K562 (cell line): ENCODE results near the gene LYRM1. TPM values are rescaled to one million over a fixed set of nuclear protein-coding genes. Genes with fewer than 3 reads are reported as not detected.

Experiments
- ATAC-seq: fragments of 200-7000 bp; cut with Tn5 transposase; 3 replicates; pipeline ENCODE4 v1.9.1; 2020; ENCODE audit warnings: moderate library complexity
- BruUV-seq: library from RNA; stranded (reverse); fragments of 400-500 nt; replicated peaks from 2 replicates; lab custom pipeline; 2021; lab: Mats Ljungman, UMichigan
- CTCF ChIA-PET: fragments of 300-600 bp; formaldehyde crosslinking; extraction: SDS; loops from one replicate; lab custom pipeline; 2021; ENCODE audit warnings: low intra/inter-chr PET ratio; lab: Yijun Ruan, JAX
- POLR2A ChIA-PET: fragments of 300-600, 350-650 bp; sonication (Branson Sonifier 250); formaldehyde crosslinking; extraction: SDS; loops from one replicate; lab custom pipeline; 2021; ENCODE audit warnings: antibody characterized with exemption, inconsistent platforms; lab: Yijun Ruan, JAX
- DNase-seq, 4 experiments: peaks; one replicate each; pipeline versions ENCODE4 v3.0.0 to v3.0.0-alpha.2; 2011 to 2018; ENCODE audit warnings: low spot score in 3 of 4, mixed read lengths in 3 of 4; ENCODE audit errors: extremely low read depth in 1 of 4
- FAIRE-seq: peaks from 2 replicates; lab custom pipeline; 2011; peaks lifted over from hg19 to GRCh38; lab: Jason Lieb, UNC
- H2AFZ ChIP-seq: 2 replicates; pipeline ENCODE4 v1.6.0; 2011; ENCODE audit warnings: low read depth, low read length, control low read depth, inconsistent platforms
- H3K27ac ChIP-seq: fragments of 200-600 bp; 3 replicates; pipeline ENCODE4 v1.8.0; 2011; ENCODE audit warnings: low read depth, mild to moderate bottlenecking, control low read depth, inconsistent platforms, low read length, moderate library complexity, mixed read lengths; ENCODE audit errors: extremely low read depth
- H3K27me3 ChIP-seq, 2 experiments: fragments of 300-600 bp in 1 of 2; 2 replicates in 1 of 2; 3 replicates in 1 of 2; pipeline versions ENCODE4 v1.6.0 to v1.8.0; 2011; ENCODE audit warnings: inconsistent platforms in 2 of 2, low read length in 2 of 2, mild to moderate bottlenecking in 1 of 2, mixed read lengths in 1 of 2, moderate library complexity in 1 of 2; ENCODE audit not compliant: control insufficient read depth in 2 of 2, insufficient read depth in 2 of 2
- H3K36me3 ChIP-seq: fragments of 300-600 bp; 3 replicates; pipeline ENCODE4 v1.8.0; 2011; ENCODE audit warnings: mild to moderate bottlenecking, low read length, inconsistent platforms; ENCODE audit not compliant: control insufficient read depth, insufficient read depth
- H3K4me1 ChIP-seq, 2 experiments: fragments of 200-600 bp in 1 of 2; replicated peaks in 1 of 2; 2 replicates in 1 of 2; 3 replicates in 1 of 2; pipeline versions ENCODE4 v1.5.1 to v1.8.0; 2011; ENCODE audit warnings: inconsistent platforms in 2 of 2, low read length in 2 of 2, mild to moderate bottlenecking in 1 of 2, mixed read lengths in 1 of 2, moderate library complexity in 1 of 2; ENCODE audit not compliant: control insufficient read depth in 2 of 2, insufficient read depth in 2 of 2
- H3K4me2 ChIP-seq: 2 replicates; pipeline ENCODE4 v1.6.1; 2011; ENCODE audit warnings: low read length, control low read depth, inconsistent platforms, mixed read lengths; ENCODE audit not compliant: insufficient read depth
- H3K4me3 ChIP-seq: fragments of 200-600 bp; sonication (generic), shearing (Covaris generic); 2 replicates; pipeline ENCODE4 v1.5.1; 2016; ENCODE audit warnings: control low read depth, inconsistent platforms
- H3K79me2 ChIP-seq: fragments of 200-600 bp; 3 replicates; pipeline ENCODE4 v1.8.0; 2011; ENCODE audit warnings: low read length, inconsistent platforms; ENCODE audit not compliant: control insufficient read depth, insufficient read depth
- H3K9ac ChIP-seq, 2 experiments: 2 replicates each; pipeline versions ENCODE4 v1.6.0 to v1.6.1; 2011; ENCODE audit warnings: low read depth in 2 of 2, low read length in 2 of 2, control low read depth in 1 of 2, inconsistent platforms in 1 of 2, mild to moderate bottlenecking in 1 of 2, mixed read lengths in 1 of 2; ENCODE audit not compliant: insufficient read depth in 1 of 2
- H3K9me1 ChIP-seq: one replicate; pipeline ENCODE4 v1.6.0; 2011; ENCODE audit warnings: inconsistent platforms, mild to moderate bottlenecking, low read length, moderate library complexity; ENCODE audit not compliant: control insufficient read depth, insufficient read depth
- H3K9me3 ChIP-seq: replicated peaks from 2 replicates; pipeline ENCODE4 v1.5.1; 2011; ENCODE audit warnings: low read depth, low read length, inconsistent platforms; ENCODE audit not compliant: control insufficient read depth, insufficient read depth
- H4K20me1 ChIP-seq: replicated peaks from 2 replicates; pipeline ENCODE4 v1.6.1; 2011; ENCODE audit warnings: low read length, inconsistent platforms, mixed read lengths; ENCODE audit not compliant: control insufficient read depth, insufficient read depth
- CBFA2T3 ChIP-seq: fragments of 450-650 bp; IDR thresholded peaks from 2 replicates; pipeline ENCODE4 v1.6.1; 2017
- CBX3 ChIP-seq, 2 experiments: IDR thresholded peaks; 1 replicate in 1 of 2; 2 replicates in 1 of 2; pipeline ENCODE4 v1.6.1; 2012; ENCODE audit warnings: inconsistent platforms in 2 of 2, low read length in 2 of 2, borderline replicate concordance in 1 of 2, control low read depth in 1 of 2
- CEBPG ChIP-seq, 3 experiments: fragments of 200-800 bp in 1 of 3; sonication (Bioruptor generic) in 1 of 3; sonication (generic) in 1 of 3; formaldehyde crosslinking in 1 of 3; IDR thresholded peaks in 2 of 3; conservative IDR thresholded peaks in 1 of 3; 2 replicates each; pipeline versions ENCODE4 v1.6.1 to v1.8.0; 2016 to 2022; ENCODE audit warnings: missing compliant biosample characterization in 2 of 3, missing genetic modification characterization in 2 of 3, mild to moderate bottlenecking in 1 of 3, missing genetic modification reagents in 1 of 3
- E2F1 ChIP-seq: sonication (generic); formaldehyde crosslinking; IDR thresholded peaks from 2 replicates; pipeline ENCODE4 v1.8.1; 2023; ENCODE audit warnings: mild to moderate bottlenecking, missing genetic modification reagents, moderate library complexity
- EGR1 ChIP-seq: fragments of 450-650 bp; conservative IDR thresholded peaks from 2 replicates; pipeline ENCODE4 v1.6.1; 2017; ENCODE audit warnings: mild to moderate bottlenecking
- FOXP4 ChIP-seq: sonication (generic); formaldehyde crosslinking; IDR thresholded peaks from 2 replicates; pipeline ENCODE4 v1.8.0; 2022; ENCODE audit warnings: mild to moderate bottlenecking, missing genetic modification reagents, borderline replicate concordance
- HDAC6 ChIP-seq: IDR thresholded peaks from 2 replicates; pipeline ENCODE4 v1.6.1; 2012; ENCODE audit warnings: low read depth, mild to moderate bottlenecking, control low read depth, inconsistent platforms, low read length, moderate library complexity
- POLR2AphosphoS5 ChIP-seq: IDR thresholded peaks from 2 replicates; pipeline ENCODE4 v1.6.1; 2011; ENCODE audit warnings: mild to moderate bottlenecking, low read depth, low read length, moderate library complexity; ENCODE audit not compliant: control insufficient read depth, insufficient read depth
- PRPF4 ChIP-seq: fragments of 200-400 bp; formaldehyde crosslinking; IDR thresholded peaks from one replicate; pipeline ENCODE4 v1.6.1; 2017; ENCODE audit warnings: low read length, low read depth, mild to moderate bottlenecking; ENCODE audit not compliant: insufficient read depth, poor library complexity, severe bottlenecking
- SREBF2 ChIP-seq: sonication (generic); formaldehyde crosslinking; IDR thresholded peaks from 2 replicates; pipeline ENCODE4 v1.4.0; 2020; ENCODE audit warnings: mild to moderate bottlenecking, missing genetic modification reagents
- TRIM24 ChIP-seq, 2 experiments: fragments of 450-650 bp; IDR thresholded peaks; 2 replicates each; pipeline ENCODE4 v1.6.1; 2016
- ZC3H8 ChIP-seq: fragments of 450-650 bp; IDR thresholded peaks from 2 replicates; pipeline ENCODE4 v1.6.1; 2017
- ZNF282 ChIP-seq: sonication (generic); formaldehyde crosslinking; IDR thresholded peaks from 2 replicates; pipeline ENCODE4 v1.8.1; 2023; ENCODE audit warnings: missing genetic modification reagents
- WGBS: fragments of 100-300 bp; shearing (Covaris generic); methylation state at CpG from one replicate; pipeline ENCODE4 v1.1.6; 2016; ENCODE audit warnings: low coverage, mixed read lengths; ENCODE audit not compliant: insufficient coverage; ENCODE audit errors: missing lambda C conversion rate; 5-methylcytosine and 5-hydroxymethylcytosine counted together
- in situ Hi-C: fragments of 300-500 bp; cut with MboI; formaldehyde crosslinking; loops from 4 replicates; pipeline ENCODE4 v1.15.0; 2018; ENCODE audit warnings: inconsistent platforms, mixed read lengths
- intact Hi-C: fragments of 100-400 bp; cut with micrococcal nuclease; formaldehyde crosslinking; loops from 2 replicates; pipeline ENCODE4 v1.14.2; 2022
- polyA plus RNA-seq, 8 experiments: library from polyadenylated mRNA; depleted of rRNA in 4 of 8; stranded (reverse) in 5 of 8; unstranded in 3 of 8; fragments of >200 nt; fragmentation: Nextera tagmentation in 2 of 8; fragmentation: Illumina TruSeq in 1 of 8; extraction: Ambion mirVana in 2 of 8; extraction: Trizol in 1 of 8; gene quantifications; 2 replicates each; pipeline versions ENCODE4 v1.2.1 to v1.2.3, GENCODE V29; 2011 to 2014; ENCODE audit warnings: inconsistent platforms in 1 of 8, missing spikeins in 1 of 8
- total RNA-seq, 7 experiments: library from RNA; depleted of rRNA in 6 of 7; stranded (reverse); fragments of >200 nt in 6 of 7; fragmentation: Illumina TruSeq in 2 of 7; extraction: Trizol in 2 of 7; gene quantifications; 2 replicates each; pipeline versions ENCODE4 v1.2.1 to v1.2.3, GENCODE V29; 2011 to 2021; ENCODE audit warnings: low replicate concordance in 1 of 7
- TF ChIP-seq, protein P1 (sequence below), 2 experiments: IDR thresholded peaks; 2 replicates each; pipeline ENCODE4 v1.6.1; 2012; ENCODE audit warnings: improper control_type of control experiment in 2 of 2, low read depth in 2 of 2, low read length in 2 of 2, borderline replicate concordance in 1 of 2

LYRM1 gene
- total and polyA plus RNA-seq, 9 of the 15 experiments (the other 6 are each of a cell fraction or from before 2014, with no cell fraction given): 17.5 to 44.1 (median 32.7) TPM

GRCh38 chr16:20910781-20911321 lies 10.3 kb downstream of the LYRM1 start:
- H3K4me2 ChIP-seq: no peak overlapping the region
- POLR2A ChIA-PET: interaction anchor here (0.7 to 2.0 kb wide), 3 partner anchors 8 to 10 kb away, joined by 5 to 12 read pairs (median 12); partner anchors contain the start of genes DCUN1D3 and LYRM1
- no TSS peak for BruUV-seq
- intact Hi-C loops (no loop called here), in situ Hi-C loops (no loop called here)
- H3K4me3 ChIP-seq: no peak overlapping the region
- peak overlapping the region in 1 of 2 experiments; percentile 11; a peak in 2 of 4 replicates for H3K9ac ChIP-seq
- peak overlapping the region; percentile 57; the same call in 1 of the 2 replicates for H2AFZ ChIP-seq
- no peaks in the 10 kb centered on the region for H3K9me1 ChIP-seq
- peak overlapping the region; percentile 58; the same call in 1 of the 3 replicates for H3K27ac ChIP-seq
- no peaks in the 10 kb centered on the region for H4K20me1 ChIP-seq
- H3K9me3 ChIP-seq: no peaks in the 10 kb centered on the region
- DNase-seq (peak in 1 of 4 experiments; percentile 40), ATAC-seq (peak; percentile 60), FAIRE-seq (peak; percentile 62)
- no peaks in the 10 kb centered on the region for H3K36me3 ChIP-seq
- CTCF ChIA-PET: no interaction called here
- WGBS: 3% methylated on average over 2 of the region's 2 CpGs
- H3K27me3 ChIP-seq: no peaks in the 10 kb centered on the region
- H3K4me1 ChIP-seq: peaks cover 16 to 19% of the 10 kb centered on the region in 2 experiments
- H3K79me2 ChIP-seq: no peaks in the 10 kb centered on the region
- TF ChIP-seq SREBF2 (CRISPR knock-in tag) (no peak), ZNF282 (CRISPR knock-in tag) (no peak), E2F1 (CRISPR knock-in tag) (no peak), HDAC6 (no peak), CBX3 (IDR thresholded peaks at IDR 0.05; ENCODE audit: borderline replicate concordance in 1 of 2, low read length in 2 of 2) (no peak), ZC3H8 (no peak), CBFA2T3 (no peak), FOXP4 (no peak), EGR1 (no peak), PRPF4 (no peak), POLR2AphosphoS5 (no peak), TRIM24 (IDR thresholded peaks at IDR 0.05) (0 out of 4 replicates have a peak, but pooled peaks of 1 of the 2 experiments have one; percentile 14), CEBPG (CRISPR knock-in tag; IDR thresholded peaks at IDR 0.05) (peak; percentile 93), CEBPG (tag; conservative IDR thresholded peaks at IDR 0.05 in 1 of 2, IDR thresholded peaks at IDR 0.05 in 1 of 2) (peak; percentile 98 to 99)
- TF ChIP-seq, protein P1, sequence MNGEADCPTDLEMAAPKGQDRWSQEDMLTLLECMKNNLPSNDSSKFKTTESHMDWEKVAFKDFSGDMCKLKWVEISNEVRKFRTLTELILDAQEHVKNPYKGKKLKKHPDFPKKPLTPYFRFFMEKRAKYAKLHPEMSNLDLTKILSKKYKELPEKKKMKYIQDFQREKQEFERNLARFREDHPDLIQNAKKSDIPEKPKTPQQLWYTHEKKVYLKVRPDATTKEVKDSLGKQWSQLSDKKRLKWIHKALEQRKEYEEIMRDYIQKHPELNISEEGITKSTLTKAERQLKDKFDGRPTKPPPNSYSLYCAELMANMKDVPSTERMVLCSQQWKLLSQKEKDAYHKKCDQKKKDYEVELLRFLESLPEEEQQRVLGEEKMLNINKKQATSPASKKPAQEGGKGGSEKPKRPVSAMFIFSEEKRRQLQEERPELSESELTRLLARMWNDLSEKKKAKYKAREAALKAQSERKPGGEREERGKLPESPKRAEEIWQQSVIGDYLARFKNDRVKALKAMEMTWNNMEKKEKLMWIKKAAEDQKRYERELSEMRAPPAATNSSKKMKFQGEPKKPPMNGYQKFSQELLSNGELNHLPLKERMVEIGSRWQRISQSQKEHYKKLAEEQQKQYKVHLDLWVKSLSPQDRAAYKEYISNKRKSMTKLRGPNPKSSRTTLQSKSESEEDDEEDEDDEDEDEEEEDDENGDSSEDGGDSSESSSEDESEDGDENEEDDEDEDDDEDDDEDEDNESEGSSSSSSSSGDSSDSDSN (IDR thresholded peaks at IDR 0.05; ENCODE audit: borderline replicate concordance in 1 of 2, low read depth in 2 of 2, low read length in 2 of 2): no peak
